GM21528 (cell line): ENCODE data around the gene METRNL.
A peak's percentile ranks its signal among the peaks of the same experiment; 100 is the strongest.
"Not testable (repeated sequence)": the region's sequence is repeated elsewhere in the genome, so short reads cannot be mapped to it uniquely, and the experiment has no call there.

ENCODE experiments used
- ATAC-seq: cut with Tn5 transposase; IDR thresholded peaks from one replicate; pipeline ENCODE4 v1.9.1; 2021; ENCODE audit warnings: mild to moderate bottlenecking, moderate library complexity; ENCODE audit not compliant: unreplicated experiment, low FRiP score

Gene METRNL

GRCh38 chr17:83116783-83117555, 37.6 kb downstream of the METRNL start:
- no peak for ATAC-seq

- no peak for ATAC-seq
Measured at GRCh38 chr17:83117583-83117982, 38.2 kb downstream of the METRNL start.

GRCh38 chr17:83118071-83118841, 38.8 kb downstream of the METRNL start:
- ATAC-seq, result no peak

GRCh38 chr17:83119987-83120864, 40.8 kb downstream of the METRNL start:
- ATAC-seq, result peak; percentile 88

GRCh38 chr17:83121473-83121872, 42.1 kb downstream of the METRNL start:
- ATAC-seq, result not testable (repeated sequence)

- ATAC-seq, result no peak
Measured at GRCh38 chr17:83121921-83122820, 42.8 kb downstream of the METRNL start.

GRCh38 chr17:83122834-83123233, 43.4 kb downstream of the METRNL start:
- ATAC-seq, result no peak

- ATAC-seq, result no peak
Measured at GRCh38 chr17:83123896-83124801, 44.7 kb downstream of the METRNL start.

- ATAC-seq, result no peak
Measured at GRCh38 chr17:83124871-83125514, 45.6 kb downstream of the METRNL start.

- ATAC-seq, result no peak
Measured at GRCh38 chr17:83125515-83126274, 46.3 kb downstream of the METRNL start.

GRCh38 chr17:83126275-83126811, 46.9 kb downstream of the METRNL start:
- ATAC-seq, result no peak

- ATAC-seq, result no peak
Measured at GRCh38 chr17:83127431-83128160, 48.2 kb downstream of the METRNL start.

- ATAC-seq, result no peak
Measured at GRCh38 chr17:83128306-83129240, 49.2 kb downstream of the METRNL start.

- no peak for ATAC-seq
Measured at GRCh38 chr17:83129676-83130075, 50.3 kb downstream of the METRNL start.

- no peak for ATAC-seq
Measured at GRCh38 chr17:83131401-83132011, 52.1 kb downstream of the METRNL start.
